ENCODE measurements around the gene MAP4K2. TPM values are rescaled to one million over a fixed set of nuclear protein-coding genes. Genes with fewer than 3 reads are reported as not detected.

Gene MAP4K2
- total and polyA plus RNA-seq, 9 of the 15 experiments (the other 6 are each of a cell fraction or from before 2014, with no cell fraction given), result 0.13 to 14.5 (median 7.3) TPM

- TF ChIP-seq RREB1 (CRISPR knock-in tag; IDR thresholded peaks at IDR 0.05) (no peak), NFIC (IDR thresholded peaks at IDR 0.05) (peak; percentile 97)
These were observed 3.3 kb downstream of the MAP4K2 start (continued) for GRCh38 chr11:64799623-64800302.

- peak overlapping the region in 1 of 2 experiments; percentile 85; a peak in 2 of 4 replicates for H3K9ac ChIP-seq (ENCODE audit: insufficient read depth in 1 of 2, low read depth in 2 of 2, low read length in 2 of 2)
- no peak for TF ChIP-seq ZNF407 (IDR thresholded peaks at IDR 0.05; ENCODE audit: low read depth)
- H2AFZ ChIP-seq (ENCODE audit: low read depth, low read length), result no peak overlapping the region
- H3K36me3 ChIP-seq (ENCODE audit: control insufficient read depth, insufficient read depth, low read length), result peaks cover 4% of the 10 kb centered on the region; the same call in 1 of the 3 replicates
- ATAC-seq (no peak), FAIRE-seq (no peak), DNase-seq (ENCODE audit: extremely low read depth in 1 of 4, low spot score in 3 of 4) (no peak)
- POLR2A ChIA-PET, result interaction anchor here (0.6 to 1.6 kb wide), 4 partner anchors 21 to 321 kb away, joined by 3 to 5 read pairs (median 3); partner anchors contain the start of gene SF1
- in situ Hi-C loops (cut with MboI), result no loop called here
- CTCF ChIA-PET (ENCODE audit: low intra/inter-chr PET ratio), result no interaction called here
- H3K27me3 ChIP-seq (ENCODE audit: control insufficient read depth in 2 of 2, insufficient read depth in 2 of 2, low read length in 2 of 2), result no peaks in the 10 kb centered on the region
- intact Hi-C loops (cut with micrococcal nuclease), result no loop called here
- H3K9me3 ChIP-seq (replicated peaks; ENCODE audit: control insufficient read depth, insufficient read depth, low read depth, low read length), result no peaks in the 10 kb centered on the region
- no peak overlapping the region for H3K27ac ChIP-seq (ENCODE audit: extremely low read depth, low read depth, low read length)
- H3K4me2 ChIP-seq (ENCODE audit: insufficient read depth, low read length), result no peak overlapping the region
- no peak overlapping the region for H3K4me3 ChIP-seq
- no peaks in the 10 kb centered on the region for H3K9me1 ChIP-seq (ENCODE audit: control insufficient read depth, insufficient read depth, low read length)
- no TSS peak for BruUV-seq (replicated peaks)
- no peaks in the 10 kb centered on the region for H4K20me1 ChIP-seq (replicated peaks; ENCODE audit: control insufficient read depth, insufficient read depth, low read length)
- 77% methylated on average over 6 of the region's 7 CpGs for WGBS (ENCODE audit: insufficient coverage, low coverage, missing lambda C conversion rate)
- H3K79me2 ChIP-seq (ENCODE audit: control insufficient read depth, insufficient read depth, low read length), result no peaks in the 10 kb centered on the region
- peaks cover 29 to 71% of the 10 kb centered on the region in 2 experiments for H3K4me1 ChIP-seq (replicated peaks in 1 of 2; ENCODE audit: control insufficient read depth in 2 of 2, insufficient read depth in 2 of 2, low read length in 2 of 2)
These were observed 3.8 kb downstream of the MAP4K2 start for GRCh38 chr11:64799256-64799622.

Measured in K562 (cell line).